Spleen (tissue), 7 donors: ENCODE measurements around the gene DNAH10.

Experiments used
- CTCF ChIP-seq, 11 experiments: fragments of 200-600 bp in 7 of 11; fragments of 450-650 bp in 4 of 11; sonication (generic) in 4 of 11; IDR thresholded peaks in 8 of 11; conservative IDR thresholded peaks in 3 of 11; 1 replicate in 7 of 11; 2 replicates in 4 of 11; pipeline versions ENCODE4 v1.4.0 to v1.8.0; 2016 to 2021; ENCODE audit warnings: antibody characterized with exemption in 11 of 11, inconsistent platforms in 4 of 11, mild to moderate bottlenecking in 1 of 11
- POLR2AphosphoS5 ChIP-seq, 3 donors: sonication (generic); formaldehyde crosslinking; IDR thresholded peaks; one replicate each; pipeline ENCODE4 v1.5.1; 2017; ENCODE audit warnings: antibody characterized with exemption in 3 of 3
- donor health status: DM: no; HTN: no; CAD: no; lungs with moderate emphysema.
- donor health status: DM: no; HTN: no; CAD: no.
- donor health status: DM: no; HTN: no; CAD: no.

- TF ChIP-seq POLR2AphosphoS5 (IDR thresholded peaks at IDR 0.05) (peak in 1 of 3 donors; percentile 38), CTCF (IDR thresholded peaks at IDR 0.05 in 8 of 11, conservative IDR thresholded peaks at IDR 0.05 in 3 of 11) (no peak)
These were observed 171.1 kb downstream of the DNAH10 start for GRCh38 chr12:123933214-123933613.
